Stimulated activated CD4-positive, alpha-beta T cell treated with anti-CD3 and anti-CD28 coated beads, TNF-alpha, amount 100 ng/mL, for 4 hours (primary cell): Measurements from ENCODE around the gene ELMO3.

Source experiments
- DNase-seq, 3 experiments: peaks; one replicate each; pipeline ENCODE4 v3.0.0-alpha.2; 2020; ENCODE audit warnings: low read depth in 3 of 3

The ELMO3 gene

DNA sequence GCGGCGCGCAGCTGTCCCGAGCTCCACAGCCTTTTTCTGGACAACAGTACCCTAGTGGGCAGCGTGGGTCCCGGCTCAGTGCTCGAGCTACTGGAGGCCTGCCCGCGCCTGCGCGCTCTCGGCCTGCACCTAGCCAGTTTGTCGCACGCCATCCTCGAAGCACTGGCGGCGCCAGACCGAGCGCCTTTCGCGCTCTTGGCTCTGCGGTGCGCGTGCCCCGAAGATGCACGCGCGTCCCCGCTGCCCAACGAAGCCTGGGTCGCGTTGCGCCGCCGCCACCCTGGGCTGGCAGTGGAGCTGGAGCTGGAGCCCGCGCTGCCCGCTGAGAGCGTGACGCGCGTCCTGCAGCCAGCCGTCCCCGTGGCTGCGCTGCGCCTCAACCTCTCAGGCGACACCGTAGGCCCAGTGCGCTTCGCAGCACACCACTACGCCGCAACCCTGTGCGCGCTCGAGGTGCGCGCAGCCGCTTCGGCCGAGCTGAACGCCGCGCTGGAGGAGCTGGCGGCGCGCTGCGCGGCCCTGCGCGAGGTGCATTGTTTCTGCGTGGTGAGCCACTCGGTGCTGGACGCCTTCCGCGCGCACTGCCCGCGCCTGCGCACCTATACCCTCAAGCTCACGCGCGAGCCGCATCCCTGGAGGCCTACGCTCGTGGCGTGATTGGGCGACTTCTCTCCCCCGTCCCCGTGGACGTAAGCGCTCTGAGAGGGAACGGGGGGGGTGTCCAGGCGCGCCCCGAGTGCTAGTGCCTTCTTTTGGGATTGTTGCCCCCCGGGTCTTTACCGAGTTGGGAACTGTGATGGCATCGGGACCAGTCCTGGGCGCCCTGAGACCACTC is 35.5 kb upstream of the ELMO3 start:
- DNase-seq, result no peak

DNA sequence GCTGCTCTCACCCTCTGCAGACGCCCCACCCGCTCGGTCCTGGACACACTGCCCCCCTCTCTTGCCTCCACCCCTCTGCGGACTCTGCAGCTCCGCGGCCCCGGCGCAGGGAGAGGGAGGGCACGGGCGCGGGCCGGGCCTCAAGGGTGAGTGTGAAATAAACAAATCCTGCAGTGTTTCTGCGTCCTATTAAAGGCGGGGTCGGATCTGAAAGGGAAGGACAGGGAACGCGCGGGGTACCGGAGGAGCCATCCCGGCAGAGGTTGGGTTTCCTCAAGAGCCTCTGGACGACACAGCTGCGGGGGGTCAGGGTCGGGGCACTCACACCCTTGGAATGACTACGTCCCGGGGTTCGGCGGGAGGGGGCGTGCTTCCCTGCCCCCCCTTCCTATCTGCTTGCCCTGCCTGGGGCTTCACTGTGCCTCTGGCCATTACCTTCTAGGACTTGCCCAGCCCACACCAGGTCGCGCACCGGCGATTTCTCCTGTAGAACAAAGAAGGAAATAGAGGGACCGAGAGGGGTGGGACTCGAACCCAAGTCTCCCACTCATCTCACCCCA is 34.9 kb upstream of the ELMO3 start:
- DNase-seq, result no peak

DNA sequence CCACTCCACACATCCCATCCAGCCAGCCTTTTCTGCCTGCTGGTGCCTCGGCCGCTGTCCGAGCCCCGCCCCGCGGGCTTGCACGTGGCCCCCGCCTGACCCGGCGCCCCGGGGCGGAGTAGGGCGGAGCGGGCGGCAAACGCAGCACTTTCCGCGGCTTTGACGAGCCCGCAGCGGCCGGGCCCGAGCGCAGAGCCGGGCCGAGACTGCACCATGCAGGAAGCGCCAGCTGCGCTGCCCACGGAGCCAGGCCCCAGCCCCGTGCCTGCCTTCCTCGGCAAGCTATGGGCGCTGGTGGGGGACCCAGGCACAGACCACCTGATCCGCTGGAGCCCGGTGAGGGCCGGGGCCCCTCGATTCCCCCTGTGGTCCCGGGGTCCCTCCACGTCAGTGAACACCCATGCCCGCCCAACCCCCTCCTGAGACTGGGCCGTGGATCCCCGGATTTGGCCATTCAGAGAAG is 34.3 kb upstream of the ELMO3 start, which contains the start of gene HSF4:
TSS of gene HSF4 (plus strand) at position 147 of the 463 bp plus-strand sequence. CDS start at position 214, 67 bp downstream.
- no peak for DNase-seq

DNA sequence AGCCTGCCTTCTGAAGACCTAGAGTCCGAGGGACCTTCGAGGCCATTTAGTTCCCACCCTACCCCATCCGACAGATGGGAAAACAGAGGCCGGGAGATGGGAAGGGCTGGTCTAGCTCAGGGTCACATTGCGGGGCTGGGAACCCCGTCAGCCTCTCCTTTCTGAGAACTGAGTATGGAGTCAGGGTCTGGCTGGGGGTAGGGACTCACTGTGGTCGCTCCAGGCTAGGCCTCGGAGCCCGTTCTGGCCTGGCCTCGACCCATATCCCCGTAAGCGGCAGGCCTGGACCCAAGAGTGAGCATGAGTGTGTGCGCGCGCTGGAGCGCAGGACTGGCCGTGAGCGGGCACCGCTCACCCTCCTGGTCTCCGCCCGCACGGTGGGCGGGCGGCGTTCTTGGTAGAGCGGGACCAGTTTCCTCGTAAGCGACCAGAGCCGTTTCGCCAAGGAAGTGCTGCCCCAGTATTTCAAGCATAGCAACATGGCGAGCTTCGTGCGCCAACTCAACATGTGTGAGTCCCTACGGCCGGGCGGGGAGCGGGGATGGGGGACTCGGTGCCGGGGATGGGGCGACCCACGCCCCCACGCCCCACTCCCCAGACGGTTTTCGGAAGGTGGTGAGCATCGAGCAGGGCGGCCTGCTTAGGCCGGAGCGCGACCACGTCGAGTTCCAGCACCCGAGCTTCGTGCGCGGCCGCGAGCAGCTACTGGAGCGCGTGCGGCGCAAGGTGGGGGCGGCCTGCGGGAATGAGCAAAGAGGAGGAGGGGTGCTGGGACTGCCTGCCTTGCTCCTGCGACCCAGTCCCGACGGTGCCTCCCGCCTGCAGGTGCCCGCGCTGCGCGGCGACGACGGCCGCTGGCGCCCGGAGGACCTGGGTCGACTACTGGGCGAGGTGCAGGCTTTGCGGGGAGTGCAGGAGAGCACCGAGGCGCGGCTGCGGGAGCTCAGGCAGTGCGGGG is 33.5 kb upstream of the ELMO3 start:
- DNase-seq, result no peak

DNA sequence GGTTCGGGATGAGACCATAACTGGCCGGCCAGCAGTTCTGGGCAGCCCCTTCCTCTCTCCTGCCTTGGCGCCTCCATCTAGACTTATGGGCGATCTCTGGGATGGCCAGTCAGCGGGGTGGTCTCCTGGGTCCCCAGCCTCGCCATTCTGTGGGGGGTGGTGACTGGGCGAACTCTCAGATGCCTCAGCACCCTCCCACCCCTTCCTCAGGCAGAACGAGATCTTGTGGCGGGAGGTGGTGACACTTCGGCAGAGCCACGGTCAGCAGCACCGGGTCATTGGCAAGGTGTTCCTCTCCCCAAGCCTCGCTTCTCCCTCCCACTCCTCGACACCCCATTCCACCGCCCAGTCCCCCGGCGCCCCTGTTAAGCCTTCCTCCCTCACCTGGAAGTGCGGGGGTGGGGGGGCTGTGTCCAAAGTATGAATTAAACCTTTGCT is 32.8 kb upstream of the ELMO3 start:
- DNase-seq, result no peak

DNA sequence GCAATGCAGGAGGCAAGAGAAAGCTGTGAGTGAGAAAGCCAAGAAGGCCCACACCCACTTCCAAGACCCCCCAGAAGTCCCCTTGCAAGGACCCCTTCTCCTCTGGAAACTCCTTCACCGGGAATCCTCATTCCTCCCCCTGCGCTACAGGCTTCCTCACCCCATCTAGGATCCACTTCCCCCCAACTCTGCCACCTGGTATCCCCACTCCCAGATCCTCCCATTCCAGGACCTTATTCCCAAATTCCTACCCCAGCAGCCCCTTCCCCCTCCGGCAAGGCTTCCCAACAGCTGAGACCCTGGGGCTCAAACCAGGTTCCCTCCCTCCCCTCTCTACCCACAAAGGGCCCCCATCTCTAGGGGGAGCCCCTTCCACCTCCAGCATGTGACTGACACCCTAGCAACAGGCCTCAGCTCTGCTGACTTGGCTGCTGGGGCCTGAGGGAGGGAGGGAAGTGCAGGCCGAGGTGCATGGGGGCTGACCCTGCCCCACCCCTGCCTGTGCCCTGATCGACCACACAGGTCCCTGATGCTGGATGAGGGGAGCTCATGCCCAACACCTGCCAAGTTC is 32.2 kb upstream of the ELMO3 start:
- no peak for DNase-seq

DNA sequence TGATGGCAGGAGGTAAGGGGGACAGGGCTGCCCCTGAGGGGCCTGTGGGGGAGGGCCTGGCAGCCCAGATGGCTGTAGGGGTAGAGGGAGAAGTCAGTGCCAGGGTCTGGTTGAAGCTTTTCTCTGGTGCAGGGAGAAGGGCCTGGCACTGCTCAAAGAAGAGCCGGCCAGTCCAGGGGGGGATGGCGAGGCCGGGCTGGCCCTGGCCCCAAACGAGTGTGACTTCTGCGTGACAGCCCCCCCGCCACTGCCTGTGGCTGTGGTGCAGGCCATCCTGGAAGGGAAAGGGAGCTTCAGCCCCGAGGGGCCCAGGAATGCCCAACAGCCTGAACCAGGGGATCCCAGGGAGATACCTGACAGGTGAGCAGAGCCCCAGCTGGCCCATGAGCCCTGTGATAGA is 31.3 kb upstream of the ELMO3 start:
- no peak for DNase-seq

DNA sequence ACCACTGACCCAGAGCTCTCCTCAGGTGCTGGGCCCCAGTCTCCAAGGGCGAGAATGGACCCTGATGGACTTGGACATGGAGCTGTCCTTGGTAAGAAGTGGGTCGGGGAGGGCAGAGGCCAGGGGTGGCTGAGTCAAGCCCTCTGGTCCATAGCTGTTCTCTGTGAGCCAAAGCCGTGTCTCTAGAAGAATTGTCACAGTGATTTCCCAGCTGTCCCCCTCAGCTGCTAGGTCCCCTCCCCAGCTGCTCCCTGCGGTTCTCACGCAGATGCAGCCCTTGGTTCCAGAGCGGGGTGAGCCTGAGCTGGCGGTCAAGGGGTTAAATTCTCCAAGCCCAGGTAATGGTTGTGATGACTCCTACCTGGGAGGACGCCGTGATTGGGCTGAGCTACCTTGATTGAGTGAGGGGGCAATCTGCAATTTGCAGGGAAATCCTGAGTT is 29.9 kb upstream of the ELMO3 start:
- no peak for DNase-seq

DNA sequence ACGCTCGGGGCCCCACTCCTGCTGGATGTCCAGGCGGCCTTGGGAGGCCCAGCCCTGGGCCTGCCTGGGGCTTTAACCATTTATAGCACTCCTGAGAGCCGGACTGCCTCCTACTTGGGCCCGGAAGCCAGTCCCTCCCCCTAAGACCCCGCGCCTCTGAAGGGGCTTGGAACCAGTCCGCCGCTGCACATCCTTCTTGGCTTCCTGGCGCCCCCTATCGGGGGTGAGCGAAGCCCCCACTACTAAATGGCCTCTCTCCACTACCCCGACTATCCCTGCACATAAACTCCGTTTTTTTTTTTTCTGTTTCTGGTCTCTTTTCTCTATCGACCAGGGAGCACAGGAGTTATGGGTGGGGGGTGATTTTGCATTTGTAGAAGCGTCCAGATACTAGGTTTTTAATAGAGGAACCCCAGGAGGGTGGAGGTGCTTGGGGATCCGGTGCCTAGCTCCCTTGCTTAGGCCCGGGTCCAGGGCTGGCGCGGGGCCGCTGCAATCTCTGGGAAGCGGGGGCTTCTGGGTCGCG is 29.2 kb upstream of the ELMO3 start:
- DNase-seq, result no peak

DNA sequence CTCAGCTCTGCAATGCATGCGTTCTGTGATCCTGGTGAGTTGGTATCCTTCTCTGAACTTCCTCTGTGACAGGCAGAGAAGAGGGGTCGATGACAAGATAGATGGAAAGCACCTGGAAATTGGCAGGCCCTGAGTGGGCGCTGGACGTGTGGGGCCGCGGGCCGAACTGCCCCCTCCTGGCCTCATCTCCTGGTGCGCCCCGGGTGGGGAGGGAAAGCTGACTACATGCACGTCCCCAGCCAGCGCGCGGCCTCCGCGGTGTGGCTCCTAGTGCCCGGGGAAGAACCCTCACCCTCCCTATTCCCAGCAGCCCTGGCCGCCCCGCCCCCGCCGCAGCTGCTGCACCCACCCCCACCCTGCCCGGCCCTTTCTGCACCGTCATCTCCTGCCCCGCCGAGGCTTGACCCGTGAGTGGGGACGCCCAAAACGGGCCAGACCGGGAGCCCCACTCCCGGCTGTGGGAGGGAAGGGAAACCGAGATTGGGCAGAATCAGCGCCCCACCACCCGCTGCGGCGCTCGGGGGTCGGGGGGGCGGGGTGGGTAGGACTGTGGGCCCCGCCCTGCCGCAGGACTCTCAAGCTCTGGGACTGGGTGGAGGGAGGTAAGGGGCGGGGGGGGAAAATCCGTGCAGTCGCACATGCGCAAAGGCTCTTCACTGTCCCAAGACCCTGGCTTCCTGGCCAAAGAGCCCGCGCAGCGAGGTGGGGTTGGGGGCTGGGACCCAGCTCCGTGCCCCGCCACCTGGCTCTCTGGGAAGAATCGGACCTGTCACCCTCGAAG is 28.6 kb upstream of the ELMO3 start, which contains the start of gene NOL3:
TSS of gene NOL3 (plus strand) at position 371 of the 781 bp plus-strand sequence.
- no peak for DNase-seq

DNA sequence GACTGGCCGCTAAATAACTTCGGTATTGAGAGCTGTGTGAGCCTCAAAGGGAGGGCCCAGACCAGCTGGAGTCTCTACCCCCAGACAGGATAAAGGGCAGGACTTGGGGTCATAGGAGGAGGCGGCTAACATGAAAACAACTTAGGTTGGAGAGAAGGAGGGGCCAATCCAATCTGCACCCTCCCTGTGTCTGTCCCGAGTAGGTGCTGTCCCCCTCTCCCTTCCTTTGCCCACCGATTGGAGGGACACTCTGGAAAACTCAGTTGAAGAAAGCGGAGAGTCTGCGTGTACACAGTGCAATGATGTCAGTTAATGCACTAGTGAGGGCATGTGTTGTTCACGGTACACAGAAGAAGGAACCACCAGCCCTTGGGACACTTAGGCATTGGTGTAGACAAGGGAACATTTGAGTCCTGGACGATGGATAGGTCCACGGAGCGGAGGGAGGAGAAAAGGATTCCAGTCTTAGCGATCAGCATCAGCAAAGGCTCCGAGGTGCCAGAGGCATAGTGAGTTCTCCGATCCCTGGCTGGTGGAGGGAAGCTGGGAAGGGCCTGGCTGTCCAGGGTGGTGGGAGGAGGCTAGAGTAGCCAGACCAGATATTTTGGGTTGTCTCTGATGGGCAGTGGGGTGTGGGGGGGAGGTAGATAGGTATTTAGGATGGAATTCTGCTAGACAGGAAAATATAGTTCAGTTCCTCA is 27.8 kb upstream of the ELMO3 start:
- no peak for DNase-seq

DNA sequence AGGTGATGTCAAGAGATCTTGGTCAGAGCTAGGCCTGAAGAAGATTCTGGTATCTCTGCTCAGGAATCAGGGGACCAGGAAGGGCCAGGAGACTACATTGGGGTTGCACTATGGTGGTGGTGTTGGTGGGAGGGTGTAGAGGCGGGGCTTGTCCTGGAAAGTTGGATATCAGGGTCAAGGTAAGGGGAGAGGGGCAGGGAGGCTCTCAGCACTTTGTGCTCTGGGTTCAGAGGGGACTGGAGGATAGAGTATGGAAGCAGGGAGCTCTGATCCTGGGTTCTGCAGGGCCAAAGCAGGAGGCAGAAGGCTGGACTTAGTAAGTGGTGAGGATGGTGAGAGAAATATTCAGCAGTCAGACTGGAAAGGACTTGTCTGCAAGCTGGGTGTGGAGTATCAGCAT is 25.6 kb upstream of the ELMO3 start:
- DNase-seq, result no peak

DNA sequence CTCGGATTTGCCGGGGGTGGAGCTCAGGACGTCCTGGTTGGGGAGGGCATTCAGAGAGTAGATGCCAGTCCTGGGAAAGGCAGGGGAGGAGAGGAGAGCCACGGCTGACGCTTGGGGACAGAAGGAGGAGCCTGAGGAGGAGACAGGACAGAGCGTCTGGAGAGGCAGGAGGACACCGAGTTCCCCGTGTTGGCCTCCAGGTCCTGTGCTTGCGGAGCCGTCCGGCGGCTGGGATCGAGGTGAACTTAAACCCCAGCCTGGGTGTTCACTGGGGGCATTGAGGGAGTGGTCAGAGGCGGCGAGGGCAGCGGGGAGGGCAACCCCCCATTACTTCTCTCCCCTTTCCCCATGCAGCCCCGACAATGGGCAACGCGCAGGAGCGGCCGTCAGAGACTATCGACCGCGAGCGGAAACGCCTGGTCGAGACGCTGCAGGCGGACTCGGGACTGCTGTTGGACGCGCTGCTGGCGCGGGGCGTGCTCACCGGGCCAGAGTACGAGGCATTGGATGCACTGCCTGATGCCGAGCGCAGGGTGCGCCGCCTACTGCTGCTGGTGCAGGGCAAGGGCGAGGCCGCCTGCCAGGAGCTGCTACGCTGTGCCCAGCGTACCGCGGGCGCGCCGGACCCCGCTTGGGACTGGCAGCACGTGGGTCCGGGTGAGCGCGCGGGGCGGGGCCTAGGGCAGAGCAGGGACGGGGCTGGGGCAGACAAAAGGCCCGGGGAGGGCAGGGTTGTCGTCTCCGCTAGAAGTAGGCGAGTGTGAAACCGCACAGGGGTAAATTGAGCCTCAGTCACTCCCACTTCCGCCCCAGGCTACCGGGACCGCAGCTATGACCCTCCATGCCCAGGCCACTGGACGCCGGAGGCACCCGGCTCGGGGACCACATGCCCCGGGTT is 24.9 kb upstream of the ELMO3 start:
- DNase-seq, result peak in 1 of 3 experiments; percentile 41

DNA sequence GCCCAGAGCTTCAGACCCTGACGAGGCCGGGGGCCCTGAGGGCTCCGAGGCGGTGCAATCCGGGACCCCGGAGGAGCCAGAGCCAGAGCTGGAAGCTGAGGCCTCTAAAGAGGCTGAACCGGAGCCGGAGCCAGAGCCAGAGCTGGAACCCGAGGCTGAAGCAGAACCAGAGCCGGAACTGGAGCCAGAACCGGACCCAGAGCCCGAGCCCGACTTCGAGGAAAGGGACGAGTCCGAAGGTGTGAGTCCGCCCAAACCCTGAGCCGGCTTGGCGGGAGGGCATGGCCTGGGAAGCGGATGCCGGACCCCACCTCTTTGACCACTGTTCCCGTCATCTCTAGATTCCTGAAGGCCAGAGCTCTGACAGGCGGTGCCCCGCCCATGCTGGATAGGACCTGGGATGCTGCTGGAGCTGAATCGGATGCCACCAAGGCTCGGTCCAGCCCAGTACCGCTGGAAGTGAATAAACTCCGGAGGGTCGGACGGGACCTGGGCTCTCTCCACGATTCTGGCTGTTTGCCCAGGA is 24.2 kb upstream of the ELMO3 start:
- DNase-seq, result no peak

DNA sequence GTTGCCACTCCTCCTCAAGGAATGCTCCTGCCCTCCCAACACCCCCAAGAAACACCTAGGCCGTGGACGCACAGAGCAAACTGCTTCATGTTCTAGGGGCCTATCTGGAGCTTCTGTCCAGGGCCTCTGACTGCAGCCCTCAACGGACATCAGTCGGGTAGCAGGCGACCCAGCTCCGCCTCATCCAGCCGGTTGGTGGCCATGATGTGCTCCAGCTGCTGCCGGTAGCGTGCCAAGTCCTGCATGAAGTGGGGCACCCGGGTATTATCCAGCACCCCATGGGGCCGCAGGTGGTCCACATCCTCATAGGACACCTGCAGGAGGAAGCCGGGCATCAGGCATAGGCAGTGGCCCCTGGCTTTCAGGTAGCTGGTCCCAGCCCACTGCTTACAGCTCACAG is 22.3 kb upstream of the ELMO3 start:
- DNase-seq, result no peak

DNA sequence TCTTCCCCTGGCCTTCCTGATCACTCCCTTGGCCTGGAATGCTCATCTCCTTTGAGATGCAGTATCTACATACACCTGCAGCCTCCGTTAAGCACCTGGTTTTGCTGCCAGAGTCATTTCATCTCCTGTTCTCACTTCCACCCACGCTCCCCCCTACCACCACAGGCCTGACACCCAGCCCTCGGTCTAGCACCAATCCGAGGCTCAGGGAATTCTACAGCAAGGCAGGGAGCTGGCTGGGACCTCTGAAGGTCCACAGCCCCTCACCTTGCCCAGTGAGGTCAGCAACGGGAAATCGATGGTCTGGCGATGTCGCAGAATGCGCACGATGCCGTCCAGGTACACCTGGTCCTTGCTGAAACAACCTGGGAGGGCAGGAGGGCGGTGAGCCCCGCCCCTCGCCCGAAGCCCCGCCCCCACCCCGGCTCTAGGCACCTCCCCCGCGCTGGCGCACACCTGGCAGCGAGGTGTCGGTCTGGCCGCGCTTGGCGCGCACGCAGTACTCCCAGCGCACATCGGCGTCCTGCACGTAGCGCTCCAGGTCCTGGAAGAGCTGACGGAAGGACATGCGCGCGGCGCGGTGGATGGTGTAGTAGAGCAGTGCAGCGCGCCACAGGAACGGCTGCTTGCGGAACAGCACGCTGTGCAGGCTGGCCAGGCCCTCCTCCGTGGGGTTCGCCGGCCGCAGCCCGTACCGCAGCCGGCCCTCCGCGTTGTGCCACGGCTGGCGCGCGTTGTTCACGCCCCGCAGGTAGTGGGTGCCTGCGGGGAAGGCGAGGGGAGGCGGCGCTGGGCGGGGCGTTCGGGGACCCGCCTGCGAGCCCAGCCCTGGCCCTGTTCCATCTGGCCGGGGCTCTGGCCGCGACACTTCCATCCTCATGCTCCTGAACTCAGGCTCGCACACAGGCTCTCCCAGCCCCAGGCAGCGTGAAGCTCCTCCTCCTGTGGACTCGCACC is 20.9 kb upstream of the ELMO3 start:
- DNase-seq, result no peak

DNA sequence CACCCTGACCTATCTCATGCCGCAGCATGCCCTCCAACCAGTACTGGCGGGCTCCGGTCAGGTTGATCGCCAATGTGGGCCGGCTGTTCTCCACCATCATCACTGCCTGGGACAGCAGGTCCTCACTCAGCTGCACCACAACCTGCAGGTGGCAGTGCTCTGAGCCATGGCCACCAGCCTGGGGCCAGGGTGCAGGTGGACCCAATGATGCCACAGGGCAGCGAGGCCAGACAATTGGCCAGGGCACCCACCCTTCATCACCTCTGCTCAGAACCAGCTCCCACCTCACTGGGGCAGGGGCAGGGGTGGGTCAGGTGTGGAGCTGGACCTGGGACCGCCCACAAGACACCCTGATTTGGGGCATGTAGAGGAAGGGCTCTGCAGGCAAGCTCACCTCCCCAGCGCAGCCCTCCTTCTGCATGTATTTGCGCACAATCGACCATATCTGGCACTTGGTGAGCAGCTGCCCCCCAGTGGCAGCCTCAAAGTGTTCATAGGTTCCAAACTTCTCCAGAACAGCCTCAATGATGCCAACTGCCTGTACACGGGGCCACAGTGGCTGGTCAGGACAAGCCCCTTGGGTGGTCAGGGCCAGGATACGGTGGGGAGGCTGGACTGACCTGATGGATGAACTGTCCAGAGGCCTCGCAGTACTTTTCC is 19.4 kb upstream of the ELMO3 start:
- DNase-seq, result no peak
